Fibroblast of the aortic adventitia (primary cell): ENCODE measurements around the gene ESYT2. TPM values are rescaled to one million over a fixed set of nuclear protein-coding genes. Genes with fewer than 3 reads are reported as not detected.

ENCODE experiments used
- DNase-seq: peaks from one replicate; pipeline ENCODE4 v3.0.0-alpha.2; 2010; ENCODE audit warnings: low read depth
- H3K4me3 ChIP-seq: 2 replicates; pipeline ENCODE4 v1.5.1; 2011; ENCODE audit warnings: low read depth, mild to moderate bottlenecking, control low read depth, low read length, moderate library complexity
- CTCF ChIP-seq: IDR thresholded peaks from 2 replicates; pipeline ENCODE4 v1.5.1; 2011; ENCODE audit warnings: mild to moderate bottlenecking, low read length, control low read depth, inconsistent platforms; ENCODE audit not compliant: insufficient read depth
- total RNA-seq: library from RNA; depleted of rRNA; stranded (reverse); fragments of >200 nt; gene quantifications from 2 replicates; pipeline ENCODE4 v1.2.3, GENCODE V29; 2012; ENCODE audit warnings: low replicate concordance

ESYT2 gene
- total RNA-seq, 1 donor = 105 TPM

DNA sequence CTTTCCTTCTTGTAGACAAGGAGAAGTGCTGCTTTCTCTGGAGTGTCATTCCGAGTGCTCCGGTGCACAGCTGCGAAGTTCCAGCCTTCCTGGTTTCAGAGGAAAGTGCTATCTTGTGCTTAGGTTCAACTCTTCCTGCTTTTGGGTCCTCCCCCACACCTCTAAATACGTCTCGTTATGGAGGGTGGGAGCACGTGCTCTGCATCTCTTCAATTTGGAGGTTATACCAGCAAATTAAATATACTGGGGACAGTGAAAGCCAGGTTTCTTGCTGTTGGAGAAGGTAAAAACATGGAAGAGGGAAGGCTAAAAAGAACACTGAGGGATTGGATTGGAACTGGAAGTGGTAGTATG lies 2.4 kb upstream of the ESYT2 start:
- H3K4me3 ChIP-seq = no peak overlapping the region
- no peak for DNase-seq
- no peak for TF ChIP-seq CTCF

DNA sequence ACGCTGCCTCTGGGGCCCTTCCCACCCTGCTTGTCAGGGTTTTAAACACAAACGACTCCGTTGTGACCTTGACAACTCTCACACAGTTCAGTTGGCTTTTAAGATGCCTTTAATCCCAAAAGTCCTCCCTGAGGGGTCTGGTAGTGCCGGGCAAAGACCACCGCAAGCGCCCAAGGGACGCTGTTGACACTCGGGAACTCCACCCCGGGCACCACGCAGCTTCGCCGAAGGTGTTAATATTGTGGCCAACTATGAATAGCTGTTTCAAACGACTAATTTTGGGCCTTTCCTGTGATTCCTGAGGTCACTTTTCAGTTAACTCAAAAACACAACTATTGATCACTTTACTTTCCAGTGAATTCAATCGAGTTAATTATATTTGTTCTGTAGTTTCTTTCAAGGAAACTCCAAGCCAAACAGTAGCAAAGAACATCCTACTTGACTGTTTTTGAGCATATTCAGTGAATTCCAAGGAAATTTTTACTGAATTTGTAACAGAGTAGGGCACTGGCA lies 958 bp upstream of the ESYT2 start:
- DNase-seq = no peak
- H3K4me3 ChIP-seq = peak overlapping the region; percentile 79
- TF ChIP-seq CTCF = no peak

DNA sequence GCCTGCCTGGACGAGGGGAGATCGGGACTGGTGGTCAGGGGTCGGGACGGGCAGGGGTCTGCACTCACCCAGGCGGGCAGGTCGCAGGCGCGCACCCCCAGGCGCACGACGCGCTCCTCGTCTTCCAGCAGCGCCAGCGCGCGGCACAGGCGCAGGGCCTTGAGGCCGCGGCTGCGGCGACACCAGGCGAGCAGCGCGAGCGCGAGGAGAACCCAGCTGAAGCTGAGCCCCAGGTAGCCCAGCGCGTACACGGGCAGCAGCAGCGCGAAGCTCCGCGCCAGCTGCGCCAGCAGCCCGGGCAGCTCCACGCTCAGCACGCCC lies 328 bp downstream of the ESYT2 start:
- DNase-seq = peak; percentile 72
- peak overlapping the region; percentile 91 for H3K4me3 ChIP-seq
- no peak for TF ChIP-seq CTCF

GRCh38 chr7:158828133-158829020 lies 932 bp downstream of the ESYT2 start:
- peak; percentile 55 for DNase-seq

GRCh38 chr7:158827411-158828132 lies 1.7 kb downstream of the ESYT2 start:
- H3K4me3 ChIP-seq = peak overlapping the region; percentile 91
- no peak for TF ChIP-seq CTCF
- DNase-seq = peak; percentile 36

More at GRCh38 chr7:158828133-158829020, 932 bp downstream of the ESYT2 start:
- H3K4me3 ChIP-seq = peak overlapping the region; percentile 91
- no peak for TF ChIP-seq CTCF

DNA sequence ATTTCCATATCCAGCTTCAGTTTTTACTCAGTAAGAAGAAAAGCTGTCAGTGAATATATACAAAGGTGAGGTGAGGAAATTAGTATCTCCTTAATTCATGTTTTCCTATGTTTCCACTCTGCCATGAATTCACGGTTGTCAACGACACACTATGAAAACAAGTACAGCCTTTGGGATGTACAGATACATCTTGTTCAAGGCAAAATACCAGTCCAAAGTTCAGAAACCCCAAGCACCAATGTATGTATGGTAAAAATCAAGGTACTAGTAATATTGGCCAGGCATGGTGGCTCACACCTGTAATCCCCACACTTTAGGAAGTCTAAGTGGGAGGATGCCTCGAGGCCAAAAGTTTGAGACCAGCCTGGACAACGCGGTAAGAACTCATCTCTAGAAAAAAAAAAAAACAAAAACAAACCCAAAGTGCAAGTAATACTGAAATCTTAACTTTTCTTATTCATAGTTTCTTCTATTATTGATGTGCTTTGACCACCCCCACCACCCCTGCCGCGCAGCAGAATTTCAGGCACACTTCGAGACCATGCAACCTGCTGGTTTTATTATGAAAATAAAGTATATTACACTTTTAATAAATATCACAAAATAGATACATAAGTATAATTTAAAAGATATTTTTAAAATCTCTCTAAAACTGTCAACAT lies 3.5 kb downstream of the ESYT2 start:
- no peak overlapping the region for H3K4me3 ChIP-seq
- TF ChIP-seq CTCF = no peak
- DNase-seq = no peak
